Measurements from ENCODE around the gene NLRC3. TPM values are rescaled to one million over a fixed set of nuclear protein-coding genes. Genes with fewer than 3 reads are reported as not detected.

NLRC3 gene
- polyA plus RNA-seq, 1 experiment: not detected

GRCh38 chr16:3618769-3619141 lies 41.6 kb upstream of the NLRC3 start:
- no peak for DNase-seq (ENCODE audit: low read depth, low spot score)
- POLR2A ChIA-PET: no interaction called here
- no peaks in the 10 kb centered on the region for H3K27me3 ChIP-seq (ENCODE audit: control insufficient read depth, insufficient read depth, low read length)
- H3K27ac ChIP-seq (ENCODE audit: low read depth, low read length): no peak overlapping the region
- no peak overlapping the region for H3K4me3 ChIP-seq (ENCODE audit: low read depth, low read length)
- CTCF ChIA-PET: no interaction called here
- TF ChIP-seq CTCF (IDR thresholded peaks at IDR 0.05; ENCODE audit: low read depth, low read length): no peak
- H3K9me3 ChIP-seq (ENCODE audit: control insufficient read depth, insufficient read depth, low read length): no peaks in the 10 kb centered on the region

GRCh38 chr16:3612510-3613466 lies 35.6 kb upstream of the NLRC3 start:
- TF ChIP-seq CTCF (IDR thresholded peaks at IDR 0.05; ENCODE audit: low read depth, low read length): no peak
- H3K27ac ChIP-seq (ENCODE audit: low read depth, low read length): no peak overlapping the region
- no peak for DNase-seq (ENCODE audit: low read depth, low spot score)
- peak overlapping the region; percentile 98 for H3K4me3 ChIP-seq (ENCODE audit: low read depth, low read length)
- ChIA-PET POLR2A (no interaction called here), CTCF (no interaction called here)
- H3K9me3 ChIP-seq (ENCODE audit: control insufficient read depth, insufficient read depth, low read length): peaks cover 7% of the 10 kb centered on the region; the same call in 1 of the 2 replicates
- no peaks in the 10 kb centered on the region for H3K27me3 ChIP-seq (ENCODE audit: control insufficient read depth, insufficient read depth, low read length)

DNA sequence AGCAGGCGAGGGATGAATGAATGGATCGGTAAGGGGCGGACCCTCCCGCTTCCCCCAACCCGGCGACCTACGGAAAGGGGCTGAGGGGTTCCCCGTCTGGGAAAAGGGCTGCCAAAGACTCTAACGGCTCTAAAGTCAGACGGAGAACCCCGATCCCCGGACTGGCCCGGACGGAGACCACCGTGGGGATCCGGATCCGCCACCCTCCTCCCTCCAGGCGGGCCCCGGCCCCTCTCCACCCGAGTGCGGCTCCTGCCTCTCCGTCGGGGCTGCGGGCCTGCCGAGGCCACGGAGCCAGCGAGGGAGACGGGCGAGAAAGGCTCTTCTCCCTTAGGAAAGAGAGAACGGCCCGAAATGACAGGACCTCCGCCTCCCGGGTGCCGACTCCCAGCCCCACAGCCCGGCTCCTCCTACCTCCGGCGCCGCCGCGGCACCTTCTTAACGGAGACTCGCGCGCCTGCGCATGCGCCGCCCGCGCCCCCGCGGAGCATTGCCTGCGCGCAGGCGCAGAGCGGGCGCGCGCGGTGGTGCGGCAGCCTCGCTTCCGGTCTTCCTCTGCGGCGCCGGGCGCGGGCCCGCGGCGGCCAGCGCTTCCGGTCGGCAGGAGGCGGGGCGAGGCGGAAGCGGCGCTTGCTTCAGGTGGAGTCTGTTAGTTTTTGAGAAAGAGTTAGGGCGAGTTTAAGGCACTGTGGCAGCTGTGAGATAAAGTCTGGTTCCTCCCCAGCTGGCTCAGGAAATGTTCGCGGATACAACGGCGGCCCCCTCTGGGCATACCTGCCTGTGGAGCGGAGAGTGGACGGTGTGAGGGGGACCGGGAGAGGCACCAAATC lies 34.2 kb upstream of the NLRC3 start, which contains the start of gene SLX4:
SLX4 (minus strand) TSS at position 461 of the 830 bp plus-strand sequence. CDS start 2,642 bp downstream, outside the sequence.
- CTCF ChIA-PET: no interaction called here
- peak within 1 kb of the TSS; percentile 39 for H3K27ac ChIP-seq (ENCODE audit: low read depth, low read length)

DNA sequence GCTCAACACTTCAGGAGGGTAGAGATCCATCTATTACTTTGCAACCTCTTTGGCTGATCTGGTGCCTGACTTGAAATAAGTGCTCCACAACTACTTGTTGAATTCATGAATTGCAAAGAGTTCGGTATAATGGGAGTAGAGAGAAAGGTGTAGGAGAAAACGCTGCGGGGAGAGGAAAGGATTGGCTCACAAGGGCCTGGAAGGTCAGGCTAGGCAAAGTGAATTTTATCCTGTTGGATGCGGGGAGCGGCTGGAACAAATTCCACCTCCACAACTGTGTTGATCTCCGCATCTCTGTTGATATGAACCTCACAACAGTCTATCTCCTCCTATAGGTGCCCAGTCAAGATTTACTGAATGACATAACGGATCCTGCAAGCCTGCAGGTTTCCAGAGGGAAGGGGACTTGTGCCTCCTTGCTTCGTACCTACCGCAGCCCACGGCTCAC lies 33.5 kb upstream of the NLRC3 start:
- ChIA-PET CTCF (no interaction called here), POLR2A (no interaction called here)
- no peak overlapping the region for H3K27ac ChIP-seq (ENCODE audit: low read depth, low read length)
- DNase-seq (ENCODE audit: low read depth, low spot score): no peak
- H3K9me3 ChIP-seq (ENCODE audit: control insufficient read depth, insufficient read depth, low read length): peaks cover 7% of the 10 kb centered on the region; the same call in 1 of the 2 replicates
- peak overlapping the region; percentile 84 for H3K4me3 ChIP-seq (ENCODE audit: low read depth, low read length)
- no peaks in the 10 kb centered on the region for H3K27me3 ChIP-seq (ENCODE audit: control insufficient read depth, insufficient read depth, low read length)
- TF ChIP-seq CTCF (IDR thresholded peaks at IDR 0.05; ENCODE audit: low read depth, low read length): no peak

More for the DNA sequence above, 34.2 kb upstream of the NLRC3 start, which contains the start of gene SLX4:
- peak; percentile 61 for DNase-seq (ENCODE audit: low read depth, low spot score)
- TF ChIP-seq CTCF (IDR thresholded peaks at IDR 0.05; ENCODE audit: low read depth, low read length): no peak
- H3K4me3 ChIP-seq (ENCODE audit: low read depth, low read length): peak within 1 kb of the TSS; percentile 98
- no peaks in the 10 kb centered on the region for H3K27me3 ChIP-seq (ENCODE audit: control insufficient read depth, insufficient read depth, low read length)
- POLR2A ChIA-PET: no interaction called here
- H3K9me3 ChIP-seq (ENCODE audit: control insufficient read depth, insufficient read depth, low read length): peaks cover 7% of the 10 kb centered on the region; the same call in 1 of the 2 replicates

Measured in AG04450 (cell line).